Mesothelial cell of epicardium (in vitro differentiated cells): ENCODE results near the gene ZBED2. TPM values are rescaled to one million over a fixed set of nuclear protein-coding genes. Genes with fewer than 3 reads are reported as not detected.
"Not testable (repeated sequence)": the region's sequence is repeated elsewhere in the genome, so short reads cannot be mapped to it uniquely, and the experiment has no call there.

ENCODE experiments used
- DNase-seq, 2 experiments: peaks; one replicate each; pipeline ENCODE4 v3.0.0; 2021; ENCODE audit warnings: low spot score in 2 of 2; ENCODE audit not compliant: unreplicated experiment in 2 of 2
- H3K27ac Mint-ChIP-seq: 2 replicates; pipeline ENCODE4 v1.8.0; 2021; ENCODE audit warnings: mixed read lengths
- H3K27me3 Mint-ChIP-seq: 2 replicates; pipeline ENCODE4 v1.8.0; 2021; ENCODE audit warnings: low read depth, mixed read lengths
- H3K36me3 Mint-ChIP-seq: 2 replicates; pipeline ENCODE4 v1.8.0; 2021; ENCODE audit warnings: mixed read lengths
- H3K4me1 Mint-ChIP-seq: 2 replicates; pipeline ENCODE4 v1.8.0; 2021; ENCODE audit warnings: mixed read lengths
- H3K4me3 Mint-ChIP-seq: 2 replicates; pipeline ENCODE4 v1.8.0; 2021; ENCODE audit warnings: mild to moderate bottlenecking, moderate library complexity, mixed read lengths
- H3K9me3 Mint-ChIP-seq: 2 replicates; pipeline ENCODE4 v1.8.0; 2021; ENCODE audit warnings: mixed read lengths
- total RNA-seq: library from RNA; stranded (reverse); gene quantifications from 3 replicates; pipeline ENCODE4 v1.2.1, GENCODE V29; 2021
- TF ChIP-seq, protein P1 (sequence below): fragments of 200-600 bp; sonication (generic); IDR thresholded peaks from one replicate; pipeline ENCODE4 v1.5.0; 2021; ENCODE audit warnings: antibody characterized with exemption; ENCODE audit not compliant: unreplicated experiment

The ZBED2 gene
- total RNA-seq, 1 donor from 2014 or later: not detected

DNA sequence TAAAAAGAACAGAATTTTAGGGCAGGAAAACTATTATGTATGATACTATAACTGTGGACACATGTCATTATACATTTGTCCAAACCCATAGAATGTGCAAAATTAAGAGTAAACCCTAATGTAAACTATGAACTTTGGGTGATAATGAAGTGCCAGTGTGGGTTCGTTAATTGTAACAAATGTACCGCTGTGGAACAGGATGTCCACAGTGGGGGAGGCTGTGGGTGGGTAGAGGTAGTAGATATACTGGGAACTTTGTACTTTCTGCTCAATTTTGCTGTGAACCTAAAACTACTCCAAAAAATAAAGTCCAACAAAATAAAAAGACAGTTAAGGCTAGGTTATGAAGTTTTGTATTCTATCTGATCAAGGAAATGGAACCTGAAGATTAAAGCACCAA, 28.3 kb downstream of the ZBED2 start:
- TF ChIP-seq, protein P1, sequence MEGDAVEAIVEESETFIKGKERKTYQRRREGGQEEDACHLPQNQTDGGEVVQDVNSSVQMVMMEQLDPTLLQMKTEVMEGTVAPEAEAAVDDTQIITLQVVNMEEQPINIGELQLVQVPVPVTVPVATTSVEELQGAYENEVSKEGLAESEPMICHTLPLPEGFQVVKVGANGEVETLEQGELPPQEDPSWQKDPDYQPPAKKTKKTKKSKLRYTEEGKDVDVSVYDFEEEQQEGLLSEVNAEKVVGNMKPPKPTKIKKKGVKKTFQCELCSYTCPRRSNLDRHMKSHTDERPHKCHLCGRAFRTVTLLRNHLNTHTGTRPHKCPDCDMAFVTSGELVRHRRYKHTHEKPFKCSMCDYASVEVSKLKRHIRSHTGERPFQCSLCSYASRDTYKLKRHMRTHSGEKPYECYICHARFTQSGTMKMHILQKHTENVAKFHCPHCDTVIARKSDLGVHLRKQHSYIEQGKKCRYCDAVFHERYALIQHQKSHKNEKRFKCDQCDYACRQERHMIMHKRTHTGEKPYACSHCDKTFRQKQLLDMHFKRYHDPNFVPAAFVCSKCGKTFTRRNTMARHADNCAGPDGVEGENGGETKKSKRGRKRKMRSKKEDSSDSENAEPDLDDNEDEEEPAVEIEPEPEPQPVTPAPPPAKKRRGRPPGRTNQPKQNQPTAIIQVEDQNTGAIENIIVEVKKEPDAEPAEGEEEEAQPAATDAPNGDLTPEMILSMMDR: no peak
- Mint-ChIP-seq H3K4me3 (no peak overlapping the region), H3K27me3 (no peaks in the 10 kb centered on the region), H3K36me3 (no peaks in the 10 kb centered on the region), H3K27ac (no peak overlapping the region), H3K4me1 (peaks cover 24% of the 10 kb centered on the region), H3K9me3 (no peaks in the 10 kb centered on the region)
- no peak for DNase-seq

DNA sequence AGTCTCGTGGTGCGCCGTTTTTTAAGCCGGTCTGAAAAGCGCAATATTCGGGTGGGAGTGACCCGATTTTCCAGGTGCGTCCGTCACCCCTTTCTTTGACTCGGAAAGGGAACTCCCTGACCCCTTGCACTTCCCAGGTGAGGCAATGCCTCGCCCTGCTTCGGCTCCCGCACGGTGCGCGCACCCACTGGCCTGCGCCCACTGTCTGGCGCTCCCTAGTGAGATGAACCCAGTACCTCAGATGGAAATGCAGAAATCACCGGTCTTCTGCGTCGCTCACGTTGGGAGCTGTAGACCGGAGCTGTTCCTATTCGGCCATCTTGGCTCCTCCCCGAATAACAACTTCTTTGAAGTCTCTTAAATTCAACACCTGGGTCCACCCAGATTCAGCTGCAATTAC, 33.2 kb downstream of the ZBED2 start:
- H3K27ac Mint-ChIP-seq, H3K4me3 Mint-ChIP-seq, H3K27me3 Mint-ChIP-seq, DNase-seq, H3K4me1 Mint-ChIP-seq, H3K9me3 Mint-ChIP-seq, H3K36me3 Mint-ChIP-seq: not testable (repeated sequence)

DNA sequence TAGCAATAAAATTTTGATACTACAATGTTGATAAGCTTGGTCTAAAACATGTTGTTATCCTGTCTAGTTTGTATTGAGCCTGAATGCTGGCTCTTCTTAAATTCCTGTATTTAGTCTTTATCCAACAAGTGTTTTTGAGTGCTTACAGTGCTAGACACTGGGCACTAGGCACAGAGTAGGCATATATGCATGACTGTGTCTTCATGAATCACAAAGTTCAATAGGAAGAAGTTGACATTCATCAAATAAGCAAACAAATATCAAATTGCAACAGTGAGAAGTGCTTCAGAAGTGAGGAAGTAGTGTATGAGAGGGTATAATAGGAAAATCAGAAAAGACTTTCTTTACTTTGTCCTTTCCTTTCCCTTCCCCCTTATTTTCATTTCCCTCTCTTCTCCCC, 46.4 kb downstream of the ZBED2 start:
- Mint-ChIP-seq H3K27ac (no peak overlapping the region), H3K4me1 (peaks cover 2% of the 10 kb centered on the region), H3K36me3 (no peaks in the 10 kb centered on the region), H3K9me3 (peaks cover 4% of the 10 kb centered on the region), H3K4me3 (no peak overlapping the region), H3K27me3 (no peaks in the 10 kb centered on the region)
- TF ChIP-seq, protein P1: no peak
- DNase-seq: no peak

DNA sequence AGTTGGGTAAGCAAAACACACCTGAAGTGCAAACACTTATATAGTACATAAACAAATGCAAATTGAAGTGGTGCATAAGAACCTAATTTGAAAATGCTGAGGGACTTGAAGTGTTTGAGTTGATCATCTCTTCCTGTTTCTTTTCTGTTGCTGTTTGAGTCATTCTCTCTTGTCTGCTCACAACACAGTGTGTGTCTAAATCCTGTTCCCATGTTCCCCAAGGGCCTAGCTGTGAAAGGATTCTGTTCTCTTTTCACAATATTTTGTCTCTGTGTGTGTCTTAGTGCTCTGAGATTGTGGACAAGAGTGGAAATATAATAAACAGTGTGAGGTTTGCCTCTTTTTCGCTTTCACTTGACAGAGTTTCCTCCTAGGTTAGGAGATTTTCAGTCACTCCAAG, 47.1 kb downstream of the ZBED2 start:
- Mint-ChIP-seq H3K36me3 (no peaks in the 10 kb centered on the region), H3K9me3 (peaks cover 4% of the 10 kb centered on the region), H3K4me3 (no peak overlapping the region), H3K27me3 (no peaks in the 10 kb centered on the region), H3K27ac (no peak overlapping the region), H3K4me1 (peaks cover 7% of the 10 kb centered on the region)
- no peak for DNase-seq
- TF ChIP-seq, protein P1: no peak

DNA sequence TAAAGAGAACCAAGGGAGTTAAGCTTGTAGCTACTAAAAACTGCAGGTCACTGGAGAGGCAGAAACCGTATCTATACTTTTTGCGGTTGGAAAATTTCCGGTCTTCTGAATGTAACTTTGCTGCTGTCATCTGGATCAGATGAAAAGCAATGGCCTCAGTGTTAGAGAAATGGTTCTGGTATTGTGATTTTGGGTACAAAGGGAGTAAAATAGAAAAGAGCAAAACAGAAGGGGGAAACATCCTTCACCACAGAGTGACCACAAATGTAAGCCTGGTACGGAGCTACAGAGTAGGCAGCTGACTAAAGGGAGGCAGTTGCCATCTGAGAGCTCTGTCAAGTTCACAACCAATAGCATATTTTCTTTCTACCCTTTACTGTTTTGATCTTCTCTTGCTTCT, 47.5 kb downstream of the ZBED2 start:
- TF ChIP-seq, protein P1: no peak
- Mint-ChIP-seq H3K4me1 (peaks cover 11% of the 10 kb centered on the region), H3K27ac (no peak overlapping the region), H3K4me3 (no peak overlapping the region), H3K36me3 (no peaks in the 10 kb centered on the region), H3K9me3 (peaks cover 4% of the 10 kb centered on the region), H3K27me3 (no peaks in the 10 kb centered on the region)
- DNase-seq: no peak

DNA sequence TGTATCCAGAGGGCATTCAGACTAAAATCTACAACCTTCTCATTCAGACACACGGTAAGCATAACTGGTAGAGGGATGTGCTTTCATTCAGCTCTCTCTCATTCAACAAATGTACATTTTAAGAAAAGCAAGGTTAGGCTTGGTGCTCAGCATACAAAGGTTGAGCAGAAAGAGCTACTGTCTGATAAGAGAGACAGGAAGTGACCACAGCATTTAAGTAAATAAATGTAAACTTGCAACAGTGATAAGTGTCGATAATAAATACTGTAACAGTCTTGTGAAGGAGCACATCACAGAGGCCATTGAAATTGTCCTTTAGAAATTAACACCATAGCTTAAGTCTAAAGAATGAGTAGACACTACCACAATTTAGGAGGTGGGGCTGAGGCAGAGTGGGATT, 49.8 kb downstream of the ZBED2 start:
- Mint-ChIP-seq H3K9me3 (no peaks in the 10 kb centered on the region), H3K36me3 (no peaks in the 10 kb centered on the region), H3K27me3 (no peaks in the 10 kb centered on the region), H3K27ac (no peak overlapping the region), H3K4me1 (peaks cover 28% of the 10 kb centered on the region), H3K4me3 (no peak overlapping the region)
- TF ChIP-seq, protein P1: no peak
- no peak for DNase-seq

Other genes with a start within 250 kb of the ZBED2 start
- 0.20 to 0.27 TPM (median 0.23 TPM) in 3 replicates for gene CD96, start 53.1 kb downstream of the ZBED2 start, total RNA-seq
- gene PLCXD2, start 79.3 kb upstream of the ZBED2 start, total RNA-seq: 3.9 to 4.7 TPM (median 4.0 TPM) in 3 replicates